COLO668 (cell line): ENCODE measurements around the gene ZFHX3.

Experiments used
- DNase-seq: peaks from one replicate; lab custom pipeline; 2025; ENCODE audit not compliant: unreplicated experiment; lab: John Stamatoyannopoulos, UW

The ZFHX3 gene

DNA sequence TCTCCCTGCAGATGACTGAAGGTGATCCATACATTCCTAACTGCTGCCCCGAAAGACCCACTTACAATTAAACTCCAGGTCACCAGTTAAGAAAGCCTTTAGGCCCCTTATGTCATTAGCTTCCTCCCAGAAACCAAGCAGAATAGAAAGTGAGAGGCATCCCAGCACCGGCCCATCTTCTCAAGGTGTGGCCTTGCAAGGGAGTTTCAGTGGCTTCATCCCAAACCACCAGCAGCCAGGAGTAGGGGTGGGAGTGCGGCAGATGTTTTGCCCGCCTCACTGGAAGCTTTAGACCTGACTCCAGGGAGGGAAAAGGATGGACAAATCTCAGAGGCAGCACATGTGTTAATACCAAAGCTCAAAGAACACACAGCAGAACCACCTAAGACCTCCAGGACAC is 5.1 kb downstream of the ZFHX3 start:
- no peak for DNase-seq

DNA sequence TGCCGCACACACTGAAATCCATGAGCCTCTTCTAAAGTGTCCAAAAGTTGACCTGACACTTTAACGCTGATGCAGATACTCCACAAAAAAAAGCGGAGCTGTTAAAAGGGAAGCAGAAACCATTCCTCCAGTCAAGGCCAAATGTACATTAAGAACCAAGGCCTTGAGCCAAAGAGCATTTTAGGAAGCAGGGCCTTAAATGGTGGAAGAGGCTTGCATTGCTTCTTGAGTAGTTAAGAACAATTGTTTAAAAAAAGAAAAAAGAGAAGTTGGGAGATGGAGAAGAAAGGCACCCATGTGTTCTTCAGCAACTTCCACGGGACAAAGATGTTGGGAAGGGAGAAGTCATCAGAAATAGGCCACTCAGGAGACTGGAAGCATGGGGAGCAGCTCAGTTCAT is 6.3 kb downstream of the ZFHX3 start:
- no peak for DNase-seq

DNA sequence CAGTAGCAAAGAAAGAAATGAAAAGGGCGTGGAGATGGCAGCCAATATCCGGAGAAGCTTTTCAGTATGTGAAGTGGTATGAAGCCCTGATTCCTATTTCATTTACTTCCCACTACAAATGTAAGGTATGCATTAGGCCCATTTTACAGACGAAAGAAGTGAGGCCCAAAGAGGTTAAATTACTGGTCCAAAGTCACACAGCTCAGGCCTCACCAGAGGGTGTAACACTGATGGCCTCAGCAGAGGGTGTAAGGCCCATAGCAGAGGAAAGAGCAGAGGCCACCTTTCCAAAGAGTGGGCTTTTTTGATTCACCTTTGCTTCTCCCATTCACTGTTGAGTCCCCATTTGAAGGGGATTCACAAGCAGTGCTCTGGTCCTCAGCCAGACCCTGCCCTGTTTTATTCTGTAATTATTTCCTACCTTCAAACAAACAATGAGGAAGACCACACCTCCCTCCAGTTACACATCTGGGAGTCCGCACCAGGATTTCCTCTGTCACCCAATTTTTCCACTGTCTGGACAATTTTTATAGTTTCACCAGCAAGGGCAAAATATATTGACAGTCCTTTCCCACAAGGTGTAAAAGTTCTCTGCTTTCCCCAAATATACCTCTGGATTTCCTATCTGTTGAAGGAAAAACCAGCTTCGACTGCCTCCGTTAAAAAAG is 7.1 kb downstream of the ZFHX3 start:
- DNase-seq: no peak

DNA sequence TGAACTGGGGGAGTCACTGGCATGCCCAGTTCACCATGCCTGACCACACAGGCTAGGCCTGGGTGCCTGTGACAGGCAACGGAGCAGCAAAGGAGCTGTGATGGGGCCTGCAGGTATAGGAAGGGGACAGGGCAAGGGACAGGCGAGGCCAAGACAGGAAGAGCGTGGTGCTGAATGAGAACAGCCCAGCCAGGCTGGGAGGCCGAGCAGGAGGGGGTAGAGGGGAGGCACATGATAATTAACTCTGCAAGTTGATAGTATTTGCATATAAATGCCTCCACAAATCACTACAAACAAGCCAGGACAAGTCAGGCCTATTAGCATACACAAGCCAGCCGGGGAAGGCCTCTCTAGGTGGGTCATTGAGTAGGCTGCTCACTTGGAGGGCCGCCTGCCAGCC is 7.8 kb downstream of the ZFHX3 start:
- DNase-seq: peak; percentile 21

DNA sequence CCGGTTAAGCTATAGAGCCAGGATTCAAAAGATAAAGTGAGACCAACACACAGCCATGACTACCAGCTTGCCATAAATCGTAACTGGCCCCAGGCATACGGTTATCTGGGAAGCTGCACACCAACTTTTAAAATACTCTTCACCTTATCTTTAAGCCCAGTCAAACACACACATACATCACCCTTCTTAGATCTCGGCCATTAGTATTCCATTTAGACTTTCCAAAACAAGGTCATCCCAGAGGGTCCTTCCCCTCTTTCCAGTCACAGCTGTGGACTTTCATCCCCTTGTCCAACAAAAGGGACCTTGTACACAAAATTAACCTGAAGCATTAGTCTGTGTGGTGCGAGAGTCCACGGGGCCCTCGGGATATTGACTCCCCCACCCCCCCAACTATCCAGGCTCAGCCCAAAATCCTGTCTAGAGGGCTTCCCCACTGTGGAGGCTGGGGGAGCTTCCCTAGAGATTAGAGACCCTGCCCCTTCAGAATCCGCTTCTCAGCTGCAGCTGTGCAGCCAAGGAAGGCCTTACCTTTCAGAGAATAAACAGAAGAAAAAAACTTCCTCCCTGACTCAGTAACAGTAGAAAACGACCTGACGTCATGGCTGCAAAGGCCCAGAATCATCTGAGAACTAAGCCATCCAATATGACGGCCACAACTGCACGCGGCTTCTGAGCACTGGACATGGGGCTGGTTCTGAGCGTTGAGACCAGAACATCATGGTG is 9.9 kb downstream of the ZFHX3 start:
- no peak for DNase-seq

DNA sequence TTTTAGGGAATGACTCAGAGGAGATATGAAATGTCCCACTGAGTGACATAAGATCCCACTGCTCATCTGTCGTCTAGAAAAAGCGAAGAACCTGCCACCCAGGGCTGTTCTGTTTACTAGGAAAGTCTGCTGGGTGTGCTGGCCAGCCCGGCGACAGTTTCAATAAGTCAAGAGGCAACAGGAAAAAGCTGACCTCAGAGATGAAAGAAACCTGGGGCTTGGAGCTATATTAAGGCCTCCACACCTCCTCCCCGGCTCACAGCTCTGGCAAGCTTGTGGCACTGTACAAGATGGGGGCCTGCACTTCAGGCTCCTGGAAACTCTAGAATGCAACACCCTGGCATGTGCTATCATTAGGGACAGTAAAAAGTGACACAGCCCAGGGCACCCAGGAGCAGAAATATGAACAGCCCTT is 10.6 kb downstream of the ZFHX3 start:
- DNase-seq: no peak

DNA sequence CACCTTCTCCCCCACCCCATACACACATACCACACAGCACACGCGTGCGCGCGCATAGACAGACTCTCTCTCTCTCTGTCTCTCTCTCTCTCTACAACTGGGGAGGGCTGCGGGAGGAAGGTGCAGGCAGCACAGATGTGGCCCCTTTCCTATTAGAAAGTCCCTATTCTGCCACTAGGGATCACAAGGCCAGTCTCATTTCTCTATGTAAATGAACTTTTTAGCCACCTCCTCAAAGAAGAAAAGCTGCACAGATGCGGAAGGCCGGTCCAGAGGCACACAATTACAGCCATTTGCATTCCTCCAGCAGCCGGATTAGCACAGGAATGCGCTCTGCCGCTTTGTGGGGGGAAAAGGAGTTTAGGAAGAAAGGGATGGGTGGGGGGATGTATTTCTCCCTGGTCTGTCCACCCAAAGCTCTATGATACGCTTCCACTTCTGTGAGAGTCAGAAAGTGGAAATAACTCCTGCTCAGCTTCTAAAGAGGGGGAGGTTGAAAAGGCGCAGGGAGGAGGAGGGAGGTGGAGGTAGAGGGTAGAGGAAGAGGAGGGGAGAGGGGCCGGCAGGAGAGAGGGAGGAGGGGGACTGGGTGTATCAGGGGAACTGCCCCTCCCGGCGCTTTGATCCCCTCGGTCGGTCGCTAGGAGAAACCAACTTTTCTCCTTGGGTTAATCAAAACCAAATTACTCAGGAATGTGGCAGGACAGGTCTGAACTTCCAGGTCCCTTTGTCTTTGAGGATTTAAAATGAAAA is 11.7 kb downstream of the ZFHX3 start:
- DNase-seq: no peak

DNA sequence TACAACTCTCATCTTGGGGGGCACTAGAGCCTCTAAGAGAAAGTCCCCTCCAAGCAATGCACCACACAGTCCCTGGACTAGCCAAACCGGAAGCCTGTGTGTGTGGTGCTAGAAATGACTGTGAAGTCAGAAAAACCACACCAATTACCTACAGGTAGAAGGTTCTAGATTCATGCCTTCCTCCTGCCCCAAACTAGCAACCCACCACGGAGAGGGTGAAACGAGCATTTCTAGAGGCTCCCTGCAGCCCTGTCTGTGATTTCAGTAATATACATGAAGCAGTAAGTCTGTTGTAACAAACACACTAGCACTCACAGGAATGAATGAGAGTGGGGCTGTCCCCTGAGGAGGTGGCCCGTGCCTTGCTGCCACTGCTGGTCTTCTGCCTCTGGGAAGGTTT is 13.6 kb downstream of the ZFHX3 start:
- no peak for DNase-seq

DNA sequence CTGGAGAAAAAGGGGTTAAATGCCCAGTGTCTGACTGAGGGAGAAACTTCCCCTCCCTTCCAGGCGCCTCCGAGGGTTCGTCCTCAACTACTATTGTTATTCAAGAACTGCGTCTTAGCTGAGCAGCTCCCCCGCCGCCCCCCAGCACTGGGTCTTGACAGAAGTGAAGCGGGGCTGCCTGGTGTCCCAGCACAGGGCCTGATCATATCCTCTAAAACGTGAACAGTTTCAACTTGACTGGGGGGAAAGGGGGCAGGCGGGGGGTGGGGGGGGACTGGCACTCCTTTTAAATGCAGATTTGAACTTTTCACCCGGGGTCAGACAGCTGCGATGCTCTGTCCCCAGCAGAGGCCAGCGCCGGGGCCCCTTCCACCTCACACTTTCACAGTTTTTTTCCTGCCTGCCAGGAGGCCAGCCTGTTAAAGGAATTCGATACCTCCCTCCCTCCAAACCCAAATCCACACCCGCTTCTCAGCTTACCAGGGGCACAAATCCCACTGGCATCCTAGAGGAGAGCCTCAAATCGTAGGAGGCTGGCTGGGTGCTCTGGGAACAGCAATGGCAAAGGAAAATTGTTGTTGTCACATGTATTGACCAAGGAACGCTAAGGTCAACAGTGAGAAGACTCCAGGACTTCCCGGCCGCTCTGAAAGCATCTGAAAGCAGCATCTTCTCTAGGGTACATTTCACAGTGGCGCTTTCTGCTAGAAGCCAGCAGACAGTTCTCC is 14.5 kb downstream of the ZFHX3 start:
- DNase-seq: peak; percentile 36

DNA sequence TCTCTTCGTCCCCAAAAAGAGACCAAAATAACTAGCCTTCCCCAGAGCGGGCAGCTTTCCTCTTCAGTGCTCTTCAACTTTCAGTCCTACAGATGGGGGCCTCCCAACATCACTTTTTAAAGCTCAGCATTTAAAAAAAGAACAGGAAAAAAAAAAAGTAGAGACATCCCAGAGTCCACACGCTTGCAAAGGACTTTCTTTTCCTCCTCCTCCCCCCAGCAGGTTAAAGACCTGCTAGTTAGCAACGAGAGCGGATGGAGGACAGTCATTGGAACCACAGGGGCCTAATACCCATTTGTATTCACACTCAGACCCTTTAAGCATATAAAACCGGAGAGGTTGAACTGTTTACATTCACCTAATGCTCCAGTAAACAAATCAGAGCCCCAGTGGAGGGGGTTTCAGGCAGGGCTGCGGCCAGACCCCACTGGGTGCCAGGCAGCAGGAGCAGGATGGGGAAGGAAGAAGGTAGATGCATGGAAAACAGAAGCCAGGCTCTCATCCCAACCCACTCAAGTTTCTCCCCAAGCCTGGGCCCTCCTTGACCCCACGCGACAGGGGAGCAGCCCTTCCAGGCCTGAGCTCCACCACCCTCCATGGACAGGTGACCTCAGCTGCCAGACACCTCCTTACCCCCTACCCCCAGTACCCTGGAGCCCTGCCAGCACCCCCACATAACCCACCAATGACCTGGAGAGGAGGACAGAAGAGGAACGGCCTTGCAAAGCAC is 15.2 kb downstream of the ZFHX3 start:
- no peak for DNase-seq

DNA sequence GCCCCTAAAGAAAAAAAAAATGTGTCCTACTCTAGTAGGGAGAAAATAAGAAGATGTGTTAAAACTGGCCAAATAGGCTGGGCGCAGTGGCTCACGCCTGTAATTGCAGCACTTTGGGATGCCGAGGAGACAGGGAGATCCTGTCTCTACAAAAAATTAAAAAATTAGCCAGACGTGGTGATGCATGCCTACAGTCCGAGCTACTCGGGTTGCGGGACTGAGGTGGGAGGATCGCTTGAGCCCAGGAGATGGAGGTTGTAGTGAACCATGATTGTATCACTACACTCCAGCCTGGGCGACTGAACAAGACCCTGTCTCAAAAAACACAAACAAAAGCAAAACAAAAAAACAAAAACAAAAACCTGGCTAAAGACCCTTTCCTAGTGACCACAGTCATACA is 15.9 kb downstream of the ZFHX3 start:
- DNase-seq: no peak

DNA sequence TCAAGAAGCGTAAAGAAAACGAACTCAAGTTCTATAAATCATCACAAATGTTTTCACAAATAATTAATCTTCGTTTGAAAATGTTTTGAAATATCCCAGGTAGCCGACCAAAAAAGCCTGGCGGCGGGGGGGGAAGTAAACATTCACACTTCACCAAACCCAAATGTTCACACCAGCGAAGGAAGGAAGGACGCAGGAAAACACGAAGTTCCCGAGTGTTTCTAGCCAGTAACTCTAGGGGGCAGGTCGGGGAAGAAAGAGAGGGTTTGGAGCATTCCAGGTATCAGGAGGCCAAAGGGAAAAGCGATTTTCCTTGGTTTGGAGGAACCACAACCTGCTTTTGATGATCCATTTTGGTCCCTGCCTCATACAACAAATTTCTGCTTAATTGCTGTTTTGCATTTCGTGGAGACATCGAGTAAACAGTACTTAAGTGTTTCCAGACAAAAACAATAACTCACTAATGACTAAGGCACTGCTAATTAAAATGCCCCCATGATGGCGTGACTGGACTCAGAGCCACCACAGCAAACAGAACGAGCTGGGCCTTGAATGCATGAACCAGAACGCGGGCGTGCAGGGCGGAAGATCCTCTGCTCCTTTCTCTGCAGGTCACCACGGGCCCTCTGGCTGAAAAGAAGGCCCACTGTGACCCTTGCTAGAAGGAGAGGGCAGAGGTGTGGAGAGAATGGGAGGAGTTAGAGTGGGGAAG is 16.6 kb downstream of the ZFHX3 start:
- DNase-seq: no peak

DNA sequence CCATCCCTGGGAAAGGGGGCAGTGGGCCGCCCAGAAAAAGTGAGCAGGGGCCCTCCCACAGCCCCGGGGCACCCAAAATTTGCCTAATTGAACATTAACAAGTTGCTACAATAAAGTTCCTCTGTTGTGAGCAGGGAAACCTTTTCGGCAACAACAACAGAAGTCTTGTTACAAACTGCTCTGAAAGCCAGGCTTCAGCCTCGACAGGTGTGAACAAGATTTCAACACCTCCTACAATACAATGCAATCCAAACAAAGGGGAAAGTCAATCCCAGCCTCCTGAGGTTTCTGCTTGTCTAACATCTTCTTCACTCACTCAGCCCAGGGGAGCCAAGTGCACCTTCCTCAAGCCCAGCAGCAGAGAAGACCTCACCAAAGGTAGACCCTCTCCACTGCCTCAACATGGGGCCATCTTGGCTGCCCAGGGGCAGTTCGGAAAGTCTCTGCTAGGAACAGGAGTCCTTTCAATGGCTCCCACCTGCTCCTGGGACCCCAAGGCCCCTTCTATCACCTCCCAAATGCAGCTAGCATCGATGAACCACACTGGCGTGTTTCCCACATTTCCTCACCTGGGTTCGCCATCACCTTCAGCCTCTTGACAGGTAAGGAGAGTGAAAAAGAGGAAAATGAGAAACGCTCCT is 19.1 kb downstream of the ZFHX3 start:
- no peak for DNase-seq

DNA sequence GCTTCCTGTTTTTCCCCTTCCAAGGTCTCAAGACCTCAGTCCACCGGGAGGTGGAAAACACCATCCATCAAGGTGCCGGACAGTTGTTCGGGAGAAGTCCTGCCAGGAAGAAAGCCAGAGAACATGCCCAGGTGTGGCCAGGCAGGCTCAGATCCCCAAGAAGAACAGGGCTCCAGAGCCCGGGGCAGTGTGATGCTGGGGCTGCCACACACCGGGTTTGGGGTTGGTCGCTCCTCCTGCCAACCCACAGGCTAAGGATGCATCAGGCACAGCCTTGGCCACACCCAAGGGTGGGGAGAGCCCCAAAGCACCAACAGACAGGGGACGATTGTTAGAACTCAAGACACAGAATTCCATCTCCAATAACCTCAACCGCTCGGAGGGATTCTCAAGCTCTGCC is 19.7 kb downstream of the ZFHX3 start:
- DNase-seq: no peak

DNA sequence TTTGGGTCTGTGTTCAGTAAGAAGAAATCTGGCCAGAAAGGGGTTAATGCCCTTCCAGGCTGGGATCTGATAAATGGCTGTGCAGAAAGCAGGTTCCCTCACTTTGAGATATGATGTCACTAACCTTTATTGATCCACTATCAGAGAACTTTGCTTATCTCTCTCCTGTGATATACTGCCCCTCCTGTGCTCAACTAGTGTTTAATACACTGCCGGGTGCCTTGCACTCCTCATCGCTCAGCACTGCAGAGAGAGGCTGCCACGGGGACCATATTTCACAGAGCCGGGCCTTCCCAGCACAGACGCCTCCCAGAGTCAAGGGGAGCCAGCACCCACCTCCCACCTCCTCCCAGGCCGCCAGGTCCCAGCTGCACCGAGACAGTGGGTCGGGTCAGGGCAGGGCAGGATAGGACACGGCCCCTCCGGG is 20.2 kb downstream of the ZFHX3 start:
- no peak for DNase-seq

DNA sequence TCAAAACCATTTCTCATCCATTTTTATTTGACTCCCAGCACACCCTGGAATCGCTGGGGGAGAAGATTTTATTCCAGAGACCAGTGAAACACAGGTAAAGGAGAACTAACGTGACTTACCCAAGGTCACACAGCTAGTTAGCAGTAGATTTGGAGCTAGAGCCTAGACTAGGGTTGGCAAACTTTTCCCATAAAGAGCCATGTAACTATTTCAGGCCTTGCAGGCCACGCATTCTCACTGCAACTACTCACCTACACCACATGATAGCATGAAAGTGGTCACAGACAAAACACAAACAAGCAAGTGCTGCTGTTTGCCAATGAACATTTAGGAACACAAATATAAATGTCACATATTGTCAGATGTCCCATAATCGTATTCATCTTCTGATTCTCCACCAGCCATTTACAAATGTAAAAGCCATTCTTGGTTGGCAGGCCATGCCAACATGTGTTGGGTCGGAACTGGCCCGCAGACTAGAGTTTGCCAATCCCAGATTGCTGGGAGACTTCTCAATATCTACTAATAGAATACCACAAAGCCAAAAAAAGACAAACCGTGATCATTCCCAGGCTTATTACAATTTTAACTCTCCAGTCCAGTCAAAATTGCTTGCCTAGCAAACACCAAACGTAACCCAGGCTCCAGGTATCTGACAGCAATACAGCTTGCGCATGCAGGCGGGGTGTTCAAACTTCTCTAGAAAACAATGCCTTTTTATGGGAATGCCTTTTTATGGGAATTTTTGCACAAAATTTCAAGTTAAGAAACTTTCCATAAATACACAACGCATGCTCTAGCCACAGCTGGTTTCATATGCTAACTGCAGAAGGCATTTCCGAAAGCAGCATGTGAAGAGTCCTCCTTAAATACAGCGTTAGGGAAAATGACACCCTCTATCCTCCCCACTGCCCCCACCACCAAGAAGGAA is 20.9 kb downstream of the ZFHX3 start:
- DNase-seq: no peak

DNA sequence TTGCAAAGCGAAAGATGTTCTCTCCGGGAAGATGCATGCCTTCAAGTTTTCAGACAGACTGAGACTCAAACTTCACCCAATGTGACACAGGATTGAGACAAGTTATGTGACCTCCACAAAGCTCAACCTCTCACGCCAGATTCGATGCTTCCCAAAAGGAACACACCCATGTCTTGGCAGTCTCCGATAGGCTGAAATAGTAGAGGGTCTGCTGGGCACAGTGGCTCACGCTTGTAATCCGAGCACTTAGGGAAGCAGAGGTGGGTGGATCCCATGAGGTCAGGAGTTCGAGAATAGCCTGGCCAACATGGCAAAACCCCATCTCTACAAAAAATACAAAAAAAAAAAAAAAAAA is 22.1 kb downstream of the ZFHX3 start:
- no peak for DNase-seq

DNA sequence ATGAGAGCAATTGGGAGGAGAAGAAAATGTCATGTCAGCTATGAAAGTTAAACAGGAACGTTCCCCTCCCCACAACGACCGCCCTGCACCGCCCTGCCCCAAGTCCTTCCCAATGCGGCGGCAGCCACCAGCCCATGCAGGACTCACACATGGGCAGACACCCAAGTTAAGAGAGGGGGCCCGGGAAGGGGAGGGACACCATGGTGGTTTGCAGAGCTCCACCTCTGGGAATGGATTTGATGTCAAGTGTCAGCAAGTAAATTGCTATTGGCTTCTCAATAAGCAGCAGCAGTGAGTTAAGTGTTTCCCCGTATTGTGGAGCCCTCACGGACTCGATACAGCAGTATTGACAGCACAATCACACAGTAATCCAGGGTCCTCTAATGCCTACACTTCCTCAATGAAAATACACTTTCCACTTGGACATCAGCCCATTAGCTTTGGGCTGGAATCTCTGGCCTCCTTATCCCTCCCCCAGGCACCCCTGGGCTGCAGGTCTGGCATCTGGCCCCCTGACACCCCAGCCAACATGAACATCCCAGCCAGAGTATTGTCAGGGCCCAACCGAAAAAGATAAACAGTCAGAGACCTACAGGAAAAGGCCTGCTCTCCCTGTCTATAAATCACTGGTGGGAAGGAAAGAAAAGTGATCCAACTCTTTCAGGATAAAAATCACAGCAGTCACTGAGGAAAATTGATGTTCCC is 22.6 kb downstream of the ZFHX3 start:
- DNase-seq: no peak
